Measurements from ENCODE around the gene PGLYRP3.
A peak's percentile ranks its signal among the peaks of the same experiment; 100 is the strongest.

PGLYRP3 gene
- total RNA-seq = 0 to 0.10 (median 0) reads per million in 9 experiments

DNA sequence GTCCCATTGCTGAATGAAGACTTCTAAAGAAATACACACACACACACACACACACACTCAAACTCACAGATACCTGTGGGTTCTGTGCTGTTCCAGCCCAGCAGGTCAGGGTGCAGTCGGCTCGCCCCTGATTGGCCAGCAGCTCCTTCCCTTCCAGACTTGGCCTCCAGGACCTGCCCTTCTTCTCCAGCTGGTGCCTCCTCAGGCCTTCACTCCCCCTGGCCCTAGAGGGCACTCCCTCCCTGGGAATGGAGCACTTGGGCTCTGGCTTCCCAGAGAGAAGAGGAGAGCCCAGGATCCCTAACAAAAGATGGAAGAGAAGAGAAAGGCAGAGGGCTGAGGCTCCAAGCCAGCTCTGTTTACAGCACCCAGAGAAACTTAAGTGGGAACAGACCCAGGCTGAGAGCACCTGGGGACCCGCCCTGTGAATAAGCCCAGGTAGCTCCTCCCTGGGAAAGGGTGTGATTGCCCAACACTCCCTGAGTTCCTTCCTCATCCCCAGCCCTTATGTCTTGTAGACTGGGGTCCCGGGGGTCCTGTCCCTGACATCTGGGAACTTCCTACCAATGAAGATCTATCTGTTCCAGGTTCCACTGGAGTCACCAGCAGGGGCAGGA lies at the start of gene PGLYRP3:
Gene PGLYRP3, minus strand, starts transcription at position 383 of the 617 bp plus-strand sequence. CDS start 2,287 bp downstream, outside the sequence.
- H3K4me3 Mint-ChIP-seq = no peak within 1 kb of the TSS
- H3K27me3 Mint-ChIP-seq = peaks cover 48 to 65% of the 10 kb centered on the region in 2 donors
- no peak for ATAC-seq (replicated peaks)
- no peaks in the 10 kb centered on the region for H3K4me1 Mint-ChIP-seq (ENCODE audit: low read depth in 2 of 2)
- H3K9me3 Mint-ChIP-seq = no peaks in the 10 kb centered on the region
- H3K36me3 Mint-ChIP-seq (ENCODE audit: insufficient read depth) = no peaks in the 10 kb centered on the region
- no peak for DNase-seq
- H3K27ac Mint-ChIP-seq = no peak within 1 kb of the TSS

DNA sequence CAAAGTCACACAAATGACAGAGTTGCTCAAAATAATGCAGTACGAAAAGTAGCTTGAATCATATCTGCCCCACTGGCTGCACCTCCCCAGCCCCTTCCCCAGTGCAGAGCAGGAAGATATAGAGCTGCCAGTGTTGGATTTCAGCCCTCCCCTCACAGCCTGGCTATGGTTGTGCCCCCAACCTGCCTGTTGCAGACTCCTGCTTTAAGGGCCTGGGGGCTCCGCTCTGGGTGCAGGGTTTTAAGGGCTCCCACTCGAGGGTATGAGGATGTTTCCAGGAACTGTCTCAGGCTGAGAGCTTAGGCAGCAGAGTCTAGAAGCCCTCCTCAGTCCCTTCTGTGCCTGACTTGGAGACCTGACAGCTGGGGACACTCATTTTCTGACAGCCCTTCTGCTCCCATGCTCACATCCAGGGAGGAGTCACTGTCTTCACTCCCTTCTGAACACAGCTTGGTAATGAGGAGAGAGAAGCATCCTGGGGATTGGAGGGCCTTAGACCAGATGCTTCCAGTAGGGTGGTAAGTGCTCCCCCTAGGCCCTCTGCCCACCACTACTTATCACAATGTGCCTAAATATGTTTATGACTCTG lies 49.5 kb upstream of the PGLYRP3 start:
- no peaks in the 10 kb centered on the region for H3K36me3 Mint-ChIP-seq (ENCODE audit: insufficient read depth)
- no peak overlapping the region for H3K27ac Mint-ChIP-seq
- no peak for ATAC-seq (replicated peaks)
- H3K9me3 Mint-ChIP-seq = no peaks in the 10 kb centered on the region
- no peak for DNase-seq
- peaks cover 50 to 69% of the 10 kb centered on the region in 2 donors for H3K27me3 Mint-ChIP-seq
- peaks cover 0 to 8% of the 10 kb centered on the region in 2 donors for H3K4me1 Mint-ChIP-seq (ENCODE audit: low read depth in 2 of 2)
- no peak overlapping the region for H3K4me3 Mint-ChIP-seq

DNA sequence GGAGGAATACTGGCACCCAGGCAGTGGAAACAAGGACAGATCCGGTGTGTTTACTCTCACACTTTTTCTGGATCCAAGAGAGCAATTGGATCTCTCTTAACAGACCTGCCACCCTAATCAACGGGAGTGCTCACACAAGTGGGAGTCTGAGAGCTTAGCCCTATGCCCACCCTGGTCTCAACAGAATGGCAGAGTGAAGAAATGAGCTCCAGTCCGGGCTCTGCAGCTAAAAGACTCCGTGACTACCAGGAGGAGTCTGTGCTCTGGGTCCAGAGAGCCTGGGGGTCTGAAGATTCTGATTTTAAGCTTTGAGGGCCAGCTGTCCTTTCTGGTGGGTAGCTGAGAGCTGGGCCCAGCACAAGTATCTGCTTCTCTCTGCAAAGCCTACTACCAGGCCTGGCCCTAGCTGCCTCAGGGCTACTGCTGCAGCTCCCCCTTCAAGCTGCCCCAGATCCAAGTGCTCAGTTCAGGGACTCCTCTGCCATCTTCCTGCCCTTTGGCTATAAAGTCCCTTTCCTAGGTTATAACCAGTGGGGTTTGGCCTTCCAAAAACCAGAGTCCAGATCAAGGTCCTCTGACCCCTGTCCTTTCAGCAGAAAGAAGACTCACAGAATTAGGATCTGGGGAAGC lies 48.8 kb upstream of the PGLYRP3 start:
- Mint-ChIP-seq H3K36me3 (ENCODE audit: insufficient read depth) (no peaks in the 10 kb centered on the region), H3K4me3 (no peak overlapping the region), H3K9me3 (no peaks in the 10 kb centered on the region), H3K27me3 (peaks cover 52 to 72% of the 10 kb centered on the region in 2 donors), H3K27ac (peak overlapping the region; percentile 9 to 41), H3K4me1 (ENCODE audit: low read depth in 2 of 2) (peaks cover 0 to 9% of the 10 kb centered on the region in 2 donors)
- ATAC-seq (replicated peaks) (no peak), DNase-seq (no peak)

DNA sequence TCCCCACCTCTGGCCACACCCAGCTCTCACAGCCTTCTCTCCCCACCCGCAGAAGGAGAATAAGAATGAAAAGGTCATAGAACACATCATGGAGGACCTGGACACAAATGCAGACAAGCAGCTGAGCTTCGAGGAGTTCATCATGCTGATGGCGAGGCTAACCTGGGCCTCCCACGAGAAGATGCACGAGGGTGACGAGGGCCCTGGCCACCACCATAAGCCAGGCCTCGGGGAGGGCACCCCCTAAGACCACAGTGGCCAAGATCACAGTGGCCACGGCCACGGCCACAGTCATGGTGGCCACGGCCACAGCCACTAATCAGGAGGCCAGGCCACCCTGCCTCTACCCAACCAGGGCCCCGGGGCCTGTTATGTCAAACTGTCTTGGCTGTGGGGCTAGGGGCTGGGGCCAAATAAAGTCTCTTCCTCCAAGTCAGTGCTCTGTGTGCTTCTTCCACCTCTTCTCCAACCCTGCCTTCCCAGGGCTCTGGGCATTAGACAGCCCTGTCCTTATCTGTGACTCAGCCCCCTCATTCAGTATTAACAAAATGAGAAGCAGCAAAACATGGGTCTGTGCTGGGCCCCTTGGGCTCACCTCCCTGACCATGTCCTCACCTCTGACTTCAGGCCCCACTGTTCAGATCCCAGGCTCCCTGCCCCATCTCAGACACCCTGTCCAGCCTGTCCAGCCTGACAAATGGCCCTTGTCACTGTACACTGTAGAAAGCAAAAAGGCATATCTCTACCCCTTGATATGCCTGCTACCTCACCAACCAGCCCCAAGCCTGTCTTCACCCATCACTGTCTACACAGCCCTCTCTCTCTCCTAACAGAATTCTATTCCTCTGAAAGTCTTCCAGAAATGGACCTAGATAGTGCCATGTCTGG lies 48.1 kb upstream of the PGLYRP3 start:
- Mint-ChIP-seq H3K4me3 (no peak overlapping the region), H3K36me3 (ENCODE audit: insufficient read depth) (no peaks in the 10 kb centered on the region), H3K9me3 (no peaks in the 10 kb centered on the region), H3K4me1 (ENCODE audit: low read depth in 2 of 2) (peaks cover 0 to 9% of the 10 kb centered on the region in 2 donors), H3K27me3 (peaks cover 52 to 72% of the 10 kb centered on the region in 2 donors), H3K27ac (peak overlapping the region; percentile 9 to 41)
- DNase-seq (no peak), ATAC-seq (replicated peaks) (no peak)

GRCh38 chr1:153360190-153360589 lies 47.4 kb upstream of the PGLYRP3 start:
- H3K27me3 Mint-ChIP-seq = peaks cover 47 to 67% of the 10 kb centered on the region in 2 donors
- DNase-seq = no peak
- peaks cover 0 to 9% of the 10 kb centered on the region in 2 donors for H3K4me1 Mint-ChIP-seq (ENCODE audit: low read depth in 2 of 2)
- H3K27ac Mint-ChIP-seq = no peak overlapping the region
- no peaks in the 10 kb centered on the region for H3K36me3 Mint-ChIP-seq (ENCODE audit: insufficient read depth)
- no peak for ATAC-seq (replicated peaks)
- no peaks in the 10 kb centered on the region for H3K9me3 Mint-ChIP-seq
- H3K4me3 Mint-ChIP-seq = no peak overlapping the region

- Mint-ChIP-seq H3K4me1 (ENCODE audit: low read depth in 2 of 2) (peaks cover 0 to 9% of the 10 kb centered on the region in 2 donors), H3K27me3 (peaks cover 47 to 58% of the 10 kb centered on the region in 2 donors), H3K4me3 (no peak overlapping the region), H3K27ac (no peak overlapping the region), H3K9me3 (no peaks in the 10 kb centered on the region), H3K36me3 (ENCODE audit: insufficient read depth) (no peaks in the 10 kb centered on the region)
- DNase-seq (no peak), ATAC-seq (replicated peaks) (no peak)
These were observed 46.5 kb upstream of the PGLYRP3 start for GRCh38 chr1:153359241-153359640.

DNA sequence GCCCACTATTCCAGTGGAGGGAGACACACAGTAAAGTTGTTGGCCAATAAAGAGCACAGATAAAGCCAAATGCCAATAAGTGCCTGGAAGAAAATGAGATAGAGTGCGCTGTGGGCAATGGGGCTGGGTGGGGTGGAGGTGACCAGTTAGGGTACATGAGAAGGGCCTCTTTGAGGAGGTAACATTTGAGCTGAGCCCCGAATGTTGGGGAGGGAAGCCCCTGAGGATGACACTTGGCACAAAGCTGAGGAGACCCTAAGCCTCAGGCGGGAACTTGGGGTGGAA lies 45.9 kb upstream of the PGLYRP3 start:
- Mint-ChIP-seq H3K4me1 (ENCODE audit: low read depth in 2 of 2) (peaks cover 0 to 9% of the 10 kb centered on the region in 2 donors), H3K27ac (peak overlapping the region in 1 of 2 donors; percentile 52), H3K27me3 (peaks cover 46 to 56% of the 10 kb centered on the region in 2 donors), H3K9me3 (no peaks in the 10 kb centered on the region), H3K4me3 (no peak overlapping the region), H3K36me3 (ENCODE audit: insufficient read depth) (no peaks in the 10 kb centered on the region)
- ATAC-seq (replicated peaks) = no peak
- DNase-seq = no peak

GRCh38 chr1:153357853-153358690 lies 45.3 kb upstream of the PGLYRP3 start, which contains the start of gene S100A9:
TSS of gene S100A9 (plus strand) at chr1:153357854. CDS start at chr1:153358284, 430 bp downstream.
- Mint-ChIP-seq H3K27me3 (peaks cover 44 to 56% of the 10 kb centered on the region in 2 donors), H3K9me3 (no peaks in the 10 kb centered on the region), H3K27ac (peak within 1 kb of the TSS in 1 of 2 donors; percentile 52), H3K36me3 (ENCODE audit: insufficient read depth) (no peaks in the 10 kb centered on the region), H3K4me3 (peak within 1 kb of the TSS in 1 of 2 donors; percentile 36), H3K4me1 (ENCODE audit: low read depth in 2 of 2) (peaks cover 0 to 9% of the 10 kb centered on the region in 2 donors)
- no peak for DNase-seq
- no peak for ATAC-seq (replicated peaks)

GRCh38 chr1:153357076-153357852 lies 44.5 kb upstream of the PGLYRP3 start:
- Mint-ChIP-seq H3K4me1 (ENCODE audit: low read depth in 2 of 2) (peaks cover 0 to 9% of the 10 kb centered on the region in 2 donors), H3K9me3 (no peaks in the 10 kb centered on the region), H3K4me3 (peak overlapping the region in 1 of 2 donors; percentile 36), H3K27me3 (peaks cover 46 to 54% of the 10 kb centered on the region in 2 donors), H3K36me3 (ENCODE audit: insufficient read depth) (no peaks in the 10 kb centered on the region), H3K27ac (no peak overlapping the region)
- DNase-seq (no peak), ATAC-seq (replicated peaks) (peak; percentile 31)

- Mint-ChIP-seq H3K9me3 (no peaks in the 10 kb centered on the region), H3K4me3 (no peak overlapping the region), H3K36me3 (ENCODE audit: insufficient read depth) (no peaks in the 10 kb centered on the region), H3K27me3 (peaks cover 46 to 53% of the 10 kb centered on the region in 2 donors), H3K27ac (no peak overlapping the region), H3K4me1 (ENCODE audit: low read depth in 2 of 2) (peaks cover 0 to 9% of the 10 kb centered on the region in 2 donors)
- no peak for ATAC-seq (replicated peaks)
- DNase-seq = no peak
These were observed 43.8 kb upstream of the PGLYRP3 start for GRCh38 chr1:153356392-153357075.

- peaks cover 40 to 43% of the 10 kb centered on the region in 2 donors for H3K27me3 Mint-ChIP-seq
- no peaks in the 10 kb centered on the region for H3K9me3 Mint-ChIP-seq
- ATAC-seq (replicated peaks) (peak; percentile 62), DNase-seq (no peak)
- peaks cover 0 to 7% of the 10 kb centered on the region in 2 donors for H3K4me1 Mint-ChIP-seq (ENCODE audit: low read depth in 2 of 2)
- H3K4me3 Mint-ChIP-seq = no peak overlapping the region
- H3K36me3 Mint-ChIP-seq (ENCODE audit: insufficient read depth) = no peaks in the 10 kb centered on the region
- H3K27ac Mint-ChIP-seq = no peak overlapping the region
These were observed 42.8 kb upstream of the PGLYRP3 start for GRCh38 chr1:153355445-153356071.

All from effector memory CD8-positive, alpha-beta T cell (primary cell).